CD4-positive, alpha-beta T cell treated with Interleukin-15 for 1 hour (primary cell): ENCODE data around the gene TICAM1.
A peak's percentile ranks its signal among the peaks of the same experiment; 100 is the strongest.

ENCODE experiments used
- DNase-seq: peaks from one replicate; pipeline ENCODE4 v3.0.0-alpha.2; 2020

Gene TICAM1

DNA sequence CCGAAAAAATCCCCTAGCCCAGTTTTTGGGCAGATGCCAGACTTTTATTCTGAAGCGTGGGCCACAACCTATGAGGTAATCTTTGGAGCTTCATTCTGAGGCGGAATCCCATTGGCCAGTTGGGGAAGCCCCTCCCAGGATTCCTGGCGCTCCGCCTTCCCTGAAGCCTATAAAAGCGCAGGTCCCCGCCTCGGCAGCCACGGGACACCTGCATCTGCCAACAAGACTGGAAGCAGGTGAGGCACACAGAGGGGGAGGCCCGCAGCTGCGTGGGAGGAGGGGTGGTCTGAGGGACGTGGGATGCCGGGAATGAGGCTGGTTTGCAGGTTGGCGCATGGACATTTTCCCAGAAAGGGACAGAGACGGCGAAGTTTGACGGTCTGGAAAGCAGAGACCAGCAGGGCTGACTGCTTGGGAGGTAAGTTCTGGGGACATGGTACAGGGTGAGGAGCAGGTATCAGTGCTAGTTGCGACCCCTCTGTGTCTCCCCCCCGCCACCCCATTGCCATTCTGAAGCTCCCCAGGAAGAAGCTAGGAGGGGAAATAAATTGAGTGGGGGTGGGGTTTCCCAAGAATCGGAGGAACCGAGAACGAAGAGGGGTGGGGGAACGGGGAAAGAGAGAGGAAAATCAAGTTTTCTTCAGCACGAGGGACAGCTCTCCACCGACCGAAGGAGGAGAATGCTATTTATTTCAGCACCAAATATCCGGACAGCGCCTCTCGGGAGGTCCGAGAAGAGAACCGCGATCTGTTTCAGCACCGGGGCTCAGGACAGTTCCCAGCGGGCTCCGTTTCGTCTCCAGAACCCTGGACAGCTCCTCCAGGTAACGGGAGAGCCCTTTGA, 62.4 kb downstream of the TICAM1 start:
- peak; percentile 67 for DNase-seq
